ENCODE results near the gene BAIAP2L2. TPM values are rescaled to one million over a fixed set of nuclear protein-coding genes. Genes with fewer than 3 reads are reported as not detected.
"Not testable (repeated sequence)": the region's sequence is repeated elsewhere in the genome, so short reads cannot be mapped to it uniquely, and the experiment has no call there.

Gene BAIAP2L2
- polyA plus RNA-seq, 2 donors, result 2.6 to 34.5 TPM

DNA sequence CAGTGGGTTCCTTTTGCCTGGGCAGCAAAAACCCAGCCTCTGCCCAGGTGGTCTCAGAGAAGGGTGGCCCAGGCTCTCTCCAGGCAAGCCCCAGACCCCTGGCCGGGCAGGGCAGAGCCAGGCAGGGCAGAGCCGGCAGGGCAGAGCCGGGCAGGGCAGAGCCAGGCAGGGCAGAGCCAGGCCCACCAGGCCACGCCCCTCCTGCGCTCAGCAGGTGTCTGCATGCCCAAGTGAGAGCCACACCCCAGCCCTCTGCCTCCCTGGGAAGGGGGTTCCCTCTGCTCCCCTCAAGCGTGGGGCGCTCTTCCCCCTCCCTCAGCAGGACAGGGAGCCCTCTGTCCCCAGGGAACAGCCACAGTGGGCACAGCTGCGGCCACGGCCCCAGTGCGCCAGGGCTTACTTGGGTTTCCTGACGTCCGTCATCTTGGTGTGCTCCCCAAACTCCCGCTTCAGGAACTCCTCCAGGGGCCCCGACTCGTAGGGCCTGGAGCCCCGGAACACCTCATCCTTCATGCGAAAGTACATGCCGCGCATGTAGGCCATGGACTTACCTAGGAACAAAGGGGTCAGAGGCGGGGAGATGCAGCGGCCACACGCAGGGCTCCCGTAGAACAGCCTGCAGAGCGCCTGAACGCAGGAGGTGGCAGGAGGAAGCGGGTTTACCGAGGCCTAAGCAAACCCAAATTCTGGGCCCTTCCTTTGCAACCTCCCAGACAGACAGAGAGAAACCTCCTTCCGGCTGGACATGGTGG lies 10.1 kb upstream of the BAIAP2L2 start:
- peaks cover 0 to 20% of the 10 kb centered on the region in 2 donors for H3K4me1 ChIP-seq (ENCODE audit: control insufficient read depth in 2 of 2, insufficient read depth in 2 of 2, low read length in 1 of 2)
- H3K4me3 ChIP-seq (ENCODE audit: low read depth in 1 of 2, low read length in 2 of 2), result no peak overlapping the region
- H3K36me3 ChIP-seq (ENCODE audit: control insufficient read depth in 2 of 2, insufficient read depth in 2 of 2, low read length in 1 of 2), result no peaks in the 10 kb centered on the region
- no peaks in the 10 kb centered on the region for H3K9me3 ChIP-seq (ENCODE audit: control insufficient read depth in 2 of 2, insufficient read depth in 1 of 2, low read depth in 1 of 2, low read length in 1 of 2)
- WGBS, 2 donors, result 58 to 68% methylated on average over 27 to 28 of the region's 28 CpGs
- no peak overlapping the region for H3K27ac ChIP-seq (ENCODE audit: low read depth in 2 of 2, low read length in 1 of 2)
- no peaks in the 10 kb centered on the region for H3K27me3 ChIP-seq (ENCODE audit: control insufficient read depth in 1 of 2, insufficient read depth in 2 of 2, low read length in 2 of 2)

DNA sequence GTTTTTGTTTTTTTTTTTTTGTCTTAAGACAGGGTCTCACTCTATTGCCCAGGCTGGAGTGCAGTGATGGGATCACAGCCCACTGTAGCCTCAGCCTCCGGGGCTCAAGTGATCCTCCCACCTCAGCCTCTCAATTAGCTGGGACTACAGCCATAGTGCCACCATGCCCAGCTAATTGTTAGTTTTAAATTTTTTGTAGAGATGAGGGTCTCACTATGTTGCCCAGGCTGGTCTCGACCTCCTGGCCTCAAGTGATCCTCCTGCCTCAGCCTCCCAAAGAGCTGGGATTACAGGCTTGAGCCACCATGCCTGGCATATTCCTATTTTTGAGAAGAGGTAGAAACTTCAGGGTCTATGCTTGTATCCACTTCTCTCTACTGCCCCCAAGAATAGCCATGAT lies 8.3 kb upstream of the BAIAP2L2 start:
- H3K36me3 ChIP-seq (ENCODE audit: control insufficient read depth in 2 of 2, insufficient read depth in 2 of 2, low read length in 1 of 2); H3K4me3 ChIP-seq (ENCODE audit: low read depth in 1 of 2, low read length in 2 of 2); H3K27me3 ChIP-seq (ENCODE audit: control insufficient read depth in 1 of 2, insufficient read depth in 2 of 2, low read length in 2 of 2); H3K27ac ChIP-seq (ENCODE audit: low read depth in 2 of 2, low read length in 1 of 2); H3K4me1 ChIP-seq (ENCODE audit: control insufficient read depth in 2 of 2, insufficient read depth in 2 of 2, low read length in 1 of 2); H3K9me3 ChIP-seq (ENCODE audit: control insufficient read depth in 2 of 2, insufficient read depth in 1 of 2, low read depth in 1 of 2, low read length in 1 of 2): not testable (repeated sequence)
- WGBS, 2 donors, result 96 to 100% methylated on average over 2 of the region's 2 CpGs

DNA sequence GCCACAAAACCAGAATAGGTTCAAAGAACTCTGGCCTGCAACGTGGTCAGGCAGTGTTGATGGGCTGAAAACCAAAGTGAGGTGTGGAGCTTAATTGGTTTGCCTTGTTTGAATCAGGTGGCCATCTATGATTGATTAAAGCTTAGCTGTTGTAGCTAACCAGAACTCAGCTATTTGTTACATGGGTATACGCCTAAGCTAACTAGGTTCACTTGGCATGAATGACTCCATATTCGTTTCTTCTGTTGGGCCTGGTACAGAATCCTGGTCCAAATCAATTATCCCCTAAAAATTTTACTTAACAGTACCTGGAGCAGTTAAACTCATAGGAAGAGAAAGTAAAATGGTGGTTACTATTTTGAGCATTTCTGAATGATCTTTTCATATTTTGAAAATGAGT lies 7.7 kb upstream of the BAIAP2L2 start:
- Histone ChIP-seq H3K4me3 (ENCODE audit: low read depth in 1 of 2, low read length in 2 of 2) (no peak overlapping the region), H3K27ac (ENCODE audit: low read depth in 2 of 2, low read length in 1 of 2) (no peak overlapping the region), H3K36me3 (ENCODE audit: control insufficient read depth in 2 of 2, insufficient read depth in 2 of 2, low read length in 1 of 2) (no peaks in the 10 kb centered on the region), H3K27me3 (ENCODE audit: control insufficient read depth in 1 of 2, insufficient read depth in 2 of 2, low read length in 2 of 2) (no peaks in the 10 kb centered on the region), H3K9me3 (ENCODE audit: control insufficient read depth in 2 of 2, insufficient read depth in 1 of 2, low read depth in 1 of 2, low read length in 1 of 2) (no peaks in the 10 kb centered on the region), H3K4me1 (ENCODE audit: control insufficient read depth in 2 of 2, insufficient read depth in 2 of 2, low read length in 1 of 2) (peaks cover 0 to 9% of the 10 kb centered on the region in 2 donors)
- 85 to 89% methylated on average over 3 of the region's 3 CpGs for WGBS, 2 donors

DNA sequence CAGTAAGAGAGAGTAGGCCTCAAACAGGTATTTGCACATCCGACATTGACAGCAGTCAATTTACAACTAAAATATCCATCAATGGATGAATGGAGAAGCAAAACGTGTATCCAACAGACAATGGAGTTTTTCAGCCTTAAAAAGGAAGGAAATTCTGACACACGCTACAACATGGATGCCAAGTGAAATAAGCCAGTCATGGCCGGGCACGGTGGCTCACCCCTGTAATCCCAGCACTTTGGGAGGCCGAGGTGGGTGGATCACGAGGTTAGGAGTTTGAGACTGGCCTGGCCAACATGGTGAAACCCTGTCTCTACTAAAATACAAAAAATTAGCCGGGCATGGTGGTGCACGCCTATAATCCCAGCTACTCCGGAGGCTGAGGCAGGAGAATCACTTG lies 7.1 kb upstream of the BAIAP2L2 start:
- H3K36me3 ChIP-seq (ENCODE audit: control insufficient read depth in 2 of 2, insufficient read depth in 2 of 2, low read length in 1 of 2); H3K9me3 ChIP-seq (ENCODE audit: control insufficient read depth in 2 of 2, insufficient read depth in 1 of 2, low read depth in 1 of 2, low read length in 1 of 2); H3K4me1 ChIP-seq (ENCODE audit: control insufficient read depth in 2 of 2, insufficient read depth in 2 of 2, low read length in 1 of 2); H3K27ac ChIP-seq (ENCODE audit: low read depth in 2 of 2, low read length in 1 of 2); H3K4me3 ChIP-seq (ENCODE audit: low read depth in 1 of 2, low read length in 2 of 2); H3K27me3 ChIP-seq (ENCODE audit: control insufficient read depth in 1 of 2, insufficient read depth in 2 of 2, low read length in 2 of 2): not testable (repeated sequence)
- 93 to 94% methylated on average over 10 of the region's 10 CpGs for WGBS, 2 donors

DNA sequence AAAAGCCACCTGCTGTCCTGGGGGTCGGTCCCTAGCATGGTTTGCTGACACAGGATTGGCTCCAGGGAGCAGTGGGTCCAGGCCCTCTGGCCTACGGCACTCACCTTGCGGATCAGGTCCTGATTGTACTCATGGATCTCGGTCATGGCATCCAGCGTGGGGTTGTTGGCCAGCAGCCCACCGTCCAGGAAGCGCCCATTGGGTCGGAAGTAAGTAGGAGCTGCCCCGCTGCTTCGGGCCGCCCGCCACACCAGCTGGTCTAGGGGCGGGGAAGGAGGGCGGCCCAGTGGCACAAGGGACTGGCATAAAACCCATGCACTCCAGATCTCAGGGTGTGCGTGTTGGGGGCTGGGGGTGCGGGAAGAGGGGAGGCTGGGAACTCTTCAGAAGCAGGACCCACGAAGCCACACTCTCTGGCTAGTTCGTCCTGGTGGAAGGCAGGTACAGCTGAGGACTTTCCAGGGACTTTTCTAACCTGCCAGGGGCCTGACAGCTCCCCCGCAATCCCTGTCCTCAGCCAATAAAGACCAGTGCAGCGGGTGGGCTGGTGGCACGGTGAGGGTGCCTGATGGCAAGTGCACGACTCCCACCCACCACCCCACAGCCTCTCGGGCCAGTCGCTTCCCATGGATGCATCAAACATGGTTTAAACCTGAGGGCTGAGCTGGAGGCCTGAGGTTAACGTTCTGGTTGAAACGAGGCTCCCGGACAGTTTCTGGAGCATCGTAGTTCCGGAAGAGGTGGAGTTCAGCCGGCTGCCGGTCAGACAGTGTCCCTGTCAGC lies 5.1 kb upstream of the BAIAP2L2 start:
- Histone ChIP-seq H3K27ac (ENCODE audit: low read depth in 2 of 2, low read length in 1 of 2) (no peak overlapping the region), H3K36me3 (ENCODE audit: control insufficient read depth in 2 of 2, insufficient read depth in 2 of 2, low read length in 1 of 2) (no peaks in the 10 kb centered on the region), H3K4me1 (ENCODE audit: control insufficient read depth in 2 of 2, insufficient read depth in 2 of 2, low read length in 1 of 2) (peaks cover 3 to 11% of the 10 kb centered on the region in 2 donors), H3K27me3 (ENCODE audit: control insufficient read depth in 1 of 2, insufficient read depth in 2 of 2, low read length in 2 of 2) (no peaks in the 10 kb centered on the region), H3K4me3 (ENCODE audit: low read depth in 1 of 2, low read length in 2 of 2) (no peak overlapping the region), H3K9me3 (ENCODE audit: control insufficient read depth in 2 of 2, insufficient read depth in 1 of 2, low read depth in 1 of 2, low read length in 1 of 2) (no peaks in the 10 kb centered on the region)
- 95% methylated on average over 31 of the region's 31 CpGs for WGBS, 2 donors

DNA sequence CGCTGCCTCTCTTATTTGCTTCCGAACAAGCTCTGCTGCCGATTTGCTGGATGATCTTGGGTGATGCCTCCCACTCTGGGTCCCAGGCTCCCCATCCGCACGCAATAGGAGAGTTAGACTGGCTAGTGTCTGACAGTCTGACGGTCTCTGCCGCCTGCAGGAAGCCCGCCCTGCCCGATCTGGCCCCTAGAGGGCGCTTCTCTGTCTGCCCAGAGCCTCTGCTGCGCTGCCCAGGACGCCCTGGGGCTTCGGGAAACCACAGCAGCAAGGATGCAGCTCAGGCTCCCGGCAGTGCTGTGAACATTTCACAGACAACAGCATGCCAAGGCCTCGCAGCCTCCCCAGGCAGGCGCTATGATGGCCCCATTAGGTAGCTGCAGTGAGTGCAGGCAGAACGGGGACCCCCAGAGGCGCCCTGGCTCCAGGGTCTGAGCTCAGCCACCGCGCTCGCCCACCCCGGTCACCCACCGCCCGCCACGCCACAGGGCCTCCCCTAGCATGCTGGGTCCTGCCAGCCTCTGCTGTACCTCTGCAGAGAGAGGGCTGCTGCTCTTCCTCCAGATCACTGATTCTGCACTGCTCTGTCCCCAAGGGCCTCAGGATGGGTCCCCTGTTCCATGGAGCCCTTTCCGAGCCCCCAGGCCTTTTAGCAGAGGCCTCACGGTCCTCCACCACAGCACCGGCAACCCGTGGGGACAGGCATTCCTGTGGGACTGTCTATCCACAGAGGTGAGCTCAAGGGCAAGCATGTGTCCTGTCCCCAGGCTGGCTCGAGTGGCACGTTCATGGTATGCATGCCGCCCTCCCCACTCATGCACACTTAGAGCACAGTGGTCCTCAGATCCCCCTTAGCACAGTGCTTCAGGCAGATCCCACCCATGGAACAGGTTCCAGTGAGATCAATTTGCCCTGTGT lies 4.3 kb upstream of the BAIAP2L2 start:
- WGBS, 2 donors, result 53 to 54% methylated on average over 32 of the region's 32 CpGs
- H3K27ac ChIP-seq (ENCODE audit: low read depth in 2 of 2, low read length in 1 of 2), result no peak overlapping the region

DNA sequence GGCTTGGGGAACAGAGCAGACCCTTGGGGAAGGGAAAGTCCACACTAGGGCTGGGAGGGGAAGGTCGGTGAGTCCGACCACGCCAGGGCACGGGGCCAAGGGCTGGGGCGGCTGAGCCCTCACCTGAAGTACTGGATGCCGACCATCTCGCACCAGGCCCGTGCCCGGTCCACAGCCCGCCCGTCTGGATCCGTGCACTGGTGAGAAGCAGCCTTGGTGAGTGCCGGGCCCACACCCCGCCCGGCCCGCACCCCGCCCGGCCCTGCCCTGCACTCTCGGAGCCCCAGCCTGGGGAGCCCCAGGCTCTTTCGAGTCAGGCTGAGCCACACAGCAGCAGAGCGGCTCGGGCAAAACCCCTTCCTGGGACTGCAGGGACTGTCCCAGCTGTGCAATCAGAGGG lies 1.9 kb upstream of the BAIAP2L2 start:
- Histone ChIP-seq H3K4me1 (ENCODE audit: control insufficient read depth in 2 of 2, insufficient read depth in 2 of 2, low read length in 1 of 2) (peaks cover 6 to 10% of the 10 kb centered on the region in 2 donors), H3K9me3 (ENCODE audit: control insufficient read depth in 2 of 2, insufficient read depth in 1 of 2, low read depth in 1 of 2, low read length in 1 of 2) (no peaks in the 10 kb centered on the region), H3K27ac (ENCODE audit: low read depth in 2 of 2, low read length in 1 of 2) (no peak overlapping the region), H3K36me3 (ENCODE audit: control insufficient read depth in 2 of 2, insufficient read depth in 2 of 2, low read length in 1 of 2) (no peaks in the 10 kb centered on the region), H3K4me3 (ENCODE audit: low read depth in 1 of 2, low read length in 2 of 2) (no peak overlapping the region), H3K27me3 (ENCODE audit: control insufficient read depth in 1 of 2, insufficient read depth in 2 of 2, low read length in 2 of 2) (no peaks in the 10 kb centered on the region)
- WGBS, 2 donors, result 72% methylated on average over 17 to 22 of the region's 22 CpGs

More for the DNA sequence above, 4.3 kb upstream of the BAIAP2L2 start:
- Histone ChIP-seq H3K36me3 (ENCODE audit: control insufficient read depth in 2 of 2, insufficient read depth in 2 of 2, low read length in 1 of 2) (no peaks in the 10 kb centered on the region), H3K4me1 (ENCODE audit: control insufficient read depth in 2 of 2, insufficient read depth in 2 of 2, low read length in 1 of 2) (peaks cover 6 to 10% of the 10 kb centered on the region in 2 donors), H3K9me3 (ENCODE audit: control insufficient read depth in 2 of 2, insufficient read depth in 1 of 2, low read depth in 1 of 2, low read length in 1 of 2) (no peaks in the 10 kb centered on the region), H3K4me3 (ENCODE audit: low read depth in 1 of 2, low read length in 2 of 2) (no peak overlapping the region), H3K27me3 (ENCODE audit: control insufficient read depth in 1 of 2, insufficient read depth in 2 of 2, low read length in 2 of 2) (no peaks in the 10 kb centered on the region)

DNA sequence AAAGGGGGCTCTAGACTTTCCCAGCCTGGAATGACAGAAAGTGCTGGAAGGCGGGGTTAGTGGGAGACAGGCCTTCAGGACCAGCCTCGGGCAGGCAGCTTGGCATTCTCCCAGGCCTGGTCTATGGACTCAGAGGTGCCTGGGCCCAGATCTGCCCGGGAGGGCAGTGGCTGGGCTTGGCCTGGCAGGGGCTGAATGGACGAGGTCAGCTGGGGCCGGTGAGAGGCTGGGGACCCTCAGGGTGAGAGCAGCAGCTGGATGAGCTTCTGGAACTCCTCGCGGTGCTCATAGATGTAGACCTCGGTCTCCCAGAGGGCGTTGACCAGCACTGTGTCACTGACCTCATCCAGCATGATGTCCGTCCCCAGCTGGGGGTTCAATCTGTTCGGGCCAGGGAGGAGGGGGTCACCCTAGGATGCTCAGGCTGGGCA lies 1.5 kb upstream of the BAIAP2L2 start:
- Histone ChIP-seq H3K36me3 (ENCODE audit: control insufficient read depth in 2 of 2, insufficient read depth in 2 of 2, low read length in 1 of 2) (no peaks in the 10 kb centered on the region), H3K27me3 (ENCODE audit: control insufficient read depth in 1 of 2, insufficient read depth in 2 of 2, low read length in 2 of 2) (no peaks in the 10 kb centered on the region), H3K9me3 (ENCODE audit: control insufficient read depth in 2 of 2, insufficient read depth in 1 of 2, low read depth in 1 of 2, low read length in 1 of 2) (no peaks in the 10 kb centered on the region), H3K4me3 (ENCODE audit: low read depth in 1 of 2, low read length in 2 of 2) (no peak overlapping the region), H3K27ac (ENCODE audit: low read depth in 2 of 2, low read length in 1 of 2) (no peak overlapping the region), H3K4me1 (ENCODE audit: control insufficient read depth in 2 of 2, insufficient read depth in 2 of 2, low read length in 1 of 2) (peaks cover 6 to 10% of the 10 kb centered on the region in 2 donors)
- WGBS, 2 donors, result 76 to 85% methylated on average over 11 of the region's 11 CpGs
